Stimulated activated CD8-positive, alpha-beta memory T cell treated with anti-CD3 and anti-CD28 coated beads, Interleukin-2, amount 100 ng/mL, for 1 hour (primary cell): ENCODE results near the gene RABL6.
"Not testable (repeated sequence)": the region's sequence is repeated elsewhere in the genome, so short reads cannot be mapped to it uniquely, and the experiment has no call there.

ENCODE experiments used
- DNase-seq, 2 donors: peaks; one replicate each; pipeline ENCODE4 v3.0.0-alpha.2; 2020; ENCODE audit warnings: low read depth in 2 of 2

The RABL6 gene

GRCh38 chr9:136775191-136775590 lies 32.6 kb upstream of the RABL6 start:
- DNase-seq: no peak

GRCh38 chr9:136776947-136777346 lies 30.8 kb upstream of the RABL6 start:
- no peak for DNase-seq

DNA sequence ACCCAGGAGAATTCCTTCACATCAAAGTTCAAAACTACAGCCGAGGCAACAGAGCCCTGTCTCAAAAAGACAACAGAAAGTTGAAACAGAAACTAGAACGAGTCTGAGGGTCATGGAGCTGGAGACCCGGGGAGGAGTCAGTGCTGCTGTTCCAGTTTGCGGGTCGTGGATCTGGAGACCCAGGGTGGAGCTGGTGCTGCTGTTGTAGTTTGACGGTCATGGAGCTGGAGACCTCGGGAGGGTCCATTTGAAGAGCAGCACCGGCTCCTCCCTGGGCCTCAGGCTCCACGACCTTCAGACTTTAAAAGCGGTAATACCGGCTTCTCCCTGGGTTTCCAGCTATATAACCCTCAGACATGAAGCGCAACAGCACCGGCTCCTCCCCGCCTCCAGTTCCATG lies 30.4 kb upstream of the RABL6 start:
- no peak for DNase-seq

GRCh38 chr9:136779808-136780207 lies 27.9 kb upstream of the RABL6 start:
- DNase-seq: no peak

DNA sequence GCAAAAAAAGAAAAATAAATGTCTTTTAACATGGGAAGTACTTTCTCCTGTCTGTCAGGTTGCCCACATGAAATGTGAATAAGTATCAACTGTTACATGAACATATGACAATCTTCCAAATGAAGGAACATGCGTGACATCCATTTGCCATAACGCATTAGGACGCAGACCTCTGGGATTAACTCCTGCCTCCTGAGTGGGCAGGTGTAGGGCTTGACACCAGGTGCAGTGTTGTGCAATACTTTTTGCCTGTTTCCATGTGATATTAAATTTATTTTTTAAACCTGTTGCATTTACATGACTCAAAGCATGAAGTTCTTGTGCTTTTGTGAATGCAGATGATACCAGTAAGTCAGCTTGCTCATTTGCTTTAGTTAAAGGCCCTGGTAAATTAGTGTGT lies 25.3 kb upstream of the RABL6 start:
- no peak for DNase-seq

DNA sequence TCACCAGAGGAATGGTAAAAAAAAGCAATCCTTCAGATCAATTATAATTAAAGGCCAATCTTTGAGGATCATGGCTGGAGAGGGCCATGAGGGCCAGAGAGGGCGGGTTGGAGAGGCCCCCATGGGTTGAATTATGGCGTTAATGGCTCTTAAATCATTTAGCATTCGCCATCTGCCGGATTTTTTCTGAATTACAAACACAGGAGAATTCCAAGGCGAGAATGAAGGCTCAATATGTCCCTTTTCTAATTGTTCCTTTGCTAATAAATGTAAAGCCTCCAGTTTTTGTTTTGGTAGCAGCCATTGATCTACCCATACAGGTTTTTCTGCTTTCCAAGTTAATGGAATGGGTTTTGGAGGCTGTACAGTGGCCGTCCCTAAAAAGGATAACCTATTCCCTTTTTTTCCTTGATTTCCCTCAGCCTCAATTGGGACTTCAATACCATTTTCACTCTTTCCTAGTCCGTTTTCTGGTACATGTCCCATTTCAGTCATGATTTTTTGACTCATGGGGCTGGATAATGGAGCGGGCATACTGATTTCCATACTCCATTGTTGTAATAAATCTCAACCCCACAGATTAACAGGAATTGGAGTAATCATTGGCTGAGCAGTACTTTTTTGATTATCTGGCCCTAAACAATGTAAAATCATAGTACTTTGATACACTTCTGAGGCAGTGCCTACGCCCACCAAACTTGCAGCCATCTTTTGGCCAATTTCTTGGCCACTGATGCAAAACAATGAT lies 23.3 kb upstream of the RABL6 start:
- no peak for DNase-seq

GRCh38 chr9:136784997-136785361 lies 22.8 kb upstream of the RABL6 start:
- no peak for DNase-seq

DNA sequence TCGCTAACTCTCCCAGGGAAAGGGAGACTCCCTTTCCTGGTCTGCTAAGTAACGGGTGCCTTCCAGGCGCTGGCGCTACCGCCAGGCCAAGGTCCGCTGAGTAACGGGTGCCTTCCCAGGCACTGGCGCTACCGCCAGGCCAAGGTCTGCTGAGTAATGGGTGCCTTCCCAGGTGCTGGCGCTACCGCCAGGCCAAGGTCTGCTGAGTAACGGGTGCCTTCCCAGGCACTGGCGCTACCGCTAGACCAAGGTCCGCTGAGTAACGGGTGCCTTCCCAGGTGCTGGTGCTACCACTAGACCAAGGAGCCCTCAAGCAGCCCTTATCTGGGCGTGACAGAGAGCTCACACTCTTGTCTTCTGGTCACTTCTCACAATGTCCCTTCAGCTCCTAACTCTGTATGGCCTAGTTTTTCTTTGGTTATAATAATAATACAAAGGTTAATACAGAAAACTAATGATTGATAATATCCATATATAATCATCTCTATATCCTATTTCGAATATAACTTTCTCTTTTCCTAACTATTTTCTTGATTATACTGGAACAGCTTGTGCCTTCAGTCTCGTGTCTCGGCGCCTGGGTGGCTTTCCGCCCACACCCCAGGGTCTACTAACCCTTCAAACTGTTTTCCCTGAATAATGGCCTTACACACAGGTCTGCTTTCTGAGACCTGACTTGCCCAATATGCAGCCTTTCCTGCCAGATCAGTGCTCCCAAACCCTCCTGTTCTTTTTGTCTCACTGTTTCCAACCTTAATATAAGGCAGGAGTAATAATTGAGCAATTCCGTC lies 22.0 kb upstream of the RABL6 start:
- not testable (repeated sequence) for DNase-seq

GRCh38 chr9:136786451-136786850 lies 21.3 kb upstream of the RABL6 start:
- no peak for DNase-seq

- not testable (repeated sequence) for DNase-seq
These were observed 20.8 kb upstream of the RABL6 start for GRCh38 chr9:136786983-136787382.

DNA sequence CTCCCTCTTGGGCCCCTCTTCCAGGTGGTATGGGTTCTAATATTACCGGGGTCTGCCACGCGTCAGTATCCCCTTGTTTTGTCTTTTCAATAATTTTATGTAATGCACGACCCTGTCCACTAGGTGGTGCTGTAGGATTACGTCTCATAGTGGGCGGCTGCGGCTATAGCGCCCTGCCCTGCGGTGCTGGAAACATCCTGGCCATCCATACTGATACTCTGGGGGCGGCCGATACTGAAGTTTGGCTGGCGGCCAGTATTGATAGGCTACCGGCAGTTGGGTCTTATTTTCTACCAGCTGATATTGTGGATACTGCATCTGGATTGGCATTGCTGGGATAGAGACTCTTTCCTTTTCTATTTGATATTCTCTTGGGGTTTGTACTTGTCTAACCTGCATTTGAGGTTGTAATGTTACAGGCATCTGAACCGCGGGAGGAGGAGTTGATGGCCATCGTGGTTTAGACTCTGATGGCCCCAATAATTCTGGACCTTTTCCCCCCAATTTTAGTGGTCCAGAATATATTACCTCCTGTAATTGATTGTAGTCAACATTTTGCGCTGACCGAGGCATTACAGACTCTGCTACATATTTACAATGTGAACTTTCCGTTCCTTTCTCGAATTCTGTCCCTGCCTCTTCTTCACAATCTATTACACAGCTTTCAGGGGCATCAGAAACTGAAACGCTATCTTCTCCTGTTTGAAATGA lies 19.9 kb upstream of the RABL6 start:
- peak; percentile 31 to 39 for DNase-seq

- DNase-seq: not testable (repeated sequence)
These were observed 18.9 kb upstream of the RABL6 start for GRCh38 chr9:136788644-136789522.

- DNase-seq: no peak
These were observed 18.2 kb upstream of the RABL6 start for GRCh38 chr9:136789523-136789937.

DNA sequence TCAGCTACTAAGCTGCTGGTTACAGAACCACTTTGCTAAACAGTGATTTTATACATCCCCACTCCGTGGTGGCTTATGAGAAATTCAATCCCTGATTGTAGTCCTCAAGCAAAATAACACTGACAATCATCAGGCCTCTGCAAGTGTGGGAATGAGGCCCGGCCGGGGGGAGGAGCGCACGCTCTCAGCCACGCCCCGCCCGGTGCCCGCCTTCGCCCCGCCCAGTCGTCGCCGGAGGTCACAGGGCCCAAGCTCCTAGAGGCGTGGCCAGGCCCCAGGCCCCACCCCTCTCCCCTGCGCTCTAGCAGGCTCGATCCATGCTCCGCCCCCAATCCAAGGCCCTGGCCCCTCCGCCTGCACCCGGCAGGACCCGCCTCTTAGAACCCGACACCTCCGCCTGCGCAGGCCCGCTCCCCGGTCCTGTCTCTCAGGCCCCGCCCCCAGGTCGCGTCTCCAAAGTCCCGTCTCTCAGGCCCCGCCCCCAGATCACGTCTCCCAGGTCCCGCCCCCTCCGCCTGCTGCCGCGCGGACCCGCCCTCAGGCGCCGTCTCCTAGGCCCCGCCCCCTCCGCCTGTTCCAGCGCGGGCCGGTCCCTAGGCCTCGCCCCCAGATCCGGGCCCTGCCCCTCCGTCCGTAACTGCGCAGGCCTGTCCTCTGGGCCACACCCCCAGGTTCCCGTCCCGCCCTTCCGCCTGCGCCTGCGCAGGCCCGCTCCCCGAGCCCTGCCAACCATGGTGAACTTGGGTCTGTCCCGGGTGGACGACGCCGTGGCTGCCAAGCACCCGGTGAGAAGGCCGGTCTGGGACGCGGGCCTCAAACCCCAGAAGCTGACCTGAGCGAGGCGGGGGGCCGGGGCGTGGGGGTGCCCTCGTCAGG lies 16.9 kb upstream of the RABL6 start, which contains the start of gene TMEM141:
TMEM141 (plus strand) TSS at position 705 of the 876 bp plus-strand sequence; CDS start at position 732, 27 bp downstream.
- DNase-seq: peak; percentile 99 to 100

DNA sequence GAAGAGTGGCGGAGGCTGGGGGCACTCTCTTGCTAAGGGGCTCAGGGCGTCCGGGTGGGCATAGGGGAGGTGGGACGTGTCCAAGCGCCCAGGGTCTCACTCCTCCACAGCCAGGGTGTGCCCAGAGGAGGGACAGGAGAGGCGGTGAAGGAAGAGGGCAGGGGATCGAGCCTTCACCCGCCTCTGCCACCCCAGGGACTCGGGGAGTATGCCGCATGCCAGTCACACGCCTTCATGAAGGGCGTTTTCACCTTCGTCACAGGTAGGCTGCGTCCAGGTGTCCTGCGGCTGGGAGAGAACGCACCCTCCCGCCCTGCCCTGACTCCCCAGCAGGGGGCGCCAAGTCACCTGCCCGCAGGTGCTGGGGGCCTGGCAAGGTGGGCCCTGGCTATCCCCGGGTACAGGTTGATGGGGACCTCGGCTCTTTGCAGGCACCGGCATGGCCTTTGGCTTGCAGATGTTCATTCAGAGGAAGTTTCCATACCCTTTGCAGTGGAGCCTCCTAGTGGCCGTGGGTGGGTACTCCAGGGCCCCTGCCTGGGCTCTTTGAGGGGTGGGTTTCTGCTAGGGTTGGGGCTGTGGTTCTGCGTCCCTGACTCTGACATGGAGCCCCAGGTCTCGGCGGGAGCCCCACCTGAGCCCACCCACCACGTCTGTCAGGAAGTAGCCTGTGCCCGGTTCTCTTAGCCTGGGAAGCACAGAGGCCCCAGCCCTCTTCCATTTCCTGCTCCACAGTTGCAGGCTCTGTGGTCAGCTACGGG lies 16.1 kb upstream of the RABL6 start:
- DNase-seq: peak; percentile 32 to 33

DNA sequence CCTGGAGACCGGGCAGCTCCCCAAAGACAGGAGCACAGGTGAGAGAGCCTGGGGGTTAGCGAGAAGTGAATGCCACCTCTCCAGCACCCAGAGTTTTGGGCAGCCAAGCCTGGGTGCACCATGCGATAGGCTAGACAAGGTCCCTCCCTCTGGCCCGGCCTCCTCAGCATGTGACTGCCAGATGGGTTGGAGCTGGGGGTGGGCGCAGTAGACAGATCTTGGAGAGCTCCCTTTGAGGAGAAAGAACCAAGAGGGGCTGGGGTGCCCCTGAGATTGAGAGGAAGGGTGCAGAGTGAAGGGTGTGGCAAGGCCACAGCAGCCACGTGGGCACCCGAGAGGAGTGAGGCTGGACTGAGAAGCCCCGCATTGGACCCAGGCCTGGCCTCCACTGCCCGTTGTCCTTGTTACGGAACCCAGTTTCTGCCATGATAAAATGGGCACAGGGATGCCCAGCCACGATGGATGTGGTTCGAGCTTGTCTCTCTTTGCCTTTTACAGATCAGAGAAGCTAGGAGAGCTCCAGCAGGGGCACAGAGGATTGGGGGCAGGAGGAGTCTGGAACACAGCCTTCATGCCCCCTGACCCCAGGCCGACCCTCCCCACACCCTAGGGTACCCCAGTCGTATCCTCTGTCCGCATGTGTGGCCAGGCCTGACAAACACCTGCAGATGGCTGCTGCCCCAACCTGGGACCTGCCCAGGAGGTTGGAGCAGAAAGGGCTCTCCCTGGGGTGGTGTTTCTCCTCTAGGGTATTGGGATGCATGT lies 15.2 kb upstream of the RABL6 start:
- no peak for DNase-seq

DNA sequence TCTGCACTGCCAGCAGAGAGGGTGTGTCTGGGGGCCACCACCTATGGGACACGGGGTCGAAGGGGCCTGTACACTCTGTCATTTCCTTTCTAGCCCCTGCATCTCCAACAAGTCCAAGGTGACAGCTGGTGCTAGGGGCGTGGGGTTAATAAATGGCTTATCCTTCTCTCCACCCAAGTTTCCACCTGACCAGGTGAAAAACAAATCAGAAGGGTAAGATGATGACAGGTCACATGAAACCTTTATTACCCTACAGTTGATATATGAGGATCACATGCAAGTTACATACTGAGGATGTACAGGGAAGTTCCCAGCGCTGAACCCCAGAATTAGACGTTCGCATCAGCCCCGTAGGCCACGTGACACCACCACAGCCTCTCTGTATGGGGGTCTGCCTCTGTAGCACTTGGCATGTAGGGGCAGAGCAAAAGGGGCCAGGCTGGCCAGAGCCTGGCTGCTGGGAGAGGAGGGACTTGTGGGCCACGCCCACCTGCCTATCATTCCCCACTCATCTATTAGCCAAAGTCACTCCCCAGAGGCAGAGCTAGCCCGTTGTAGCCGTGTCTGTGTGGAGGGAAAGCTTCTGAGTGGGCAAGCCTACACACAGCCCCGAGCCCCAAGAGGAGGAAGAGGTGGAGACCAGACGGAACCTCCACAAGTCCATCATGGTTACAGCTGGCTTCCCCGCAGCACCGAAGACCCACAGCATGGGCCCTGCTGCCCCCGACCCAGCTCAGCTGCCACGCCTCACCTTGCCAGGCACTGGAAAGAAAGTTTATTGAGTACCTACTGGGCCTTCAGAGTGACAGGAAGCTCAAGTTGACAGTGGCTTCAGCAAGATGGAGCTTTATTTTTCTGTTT lies 14.4 kb upstream of the RABL6 start:
- no peak for DNase-seq
